Liver (tissue), 9 donors: ENCODE data around the gene RHBDF2. TPM values are rescaled to one million over a fixed set of nuclear protein-coding genes. Genes with fewer than 3 reads are reported as not detected.

Source experiments
- DNase-seq: peaks from one replicate; pipeline ENCODE4 v3.0.0-alpha.2; 2017; ENCODE audit warnings: low spot score
- H3K27ac ChIP-seq, 2 donors: one replicate each; pipeline ENCODE4 v1.7.0; 2013; ENCODE audit warnings: inconsistent platforms in 2 of 2, low read length in 2 of 2, control low read depth in 1 of 2, low read depth in 1 of 2, mild to moderate bottlenecking in 1 of 2
- H3K27me3 ChIP-seq, 4 donors: one replicate each; pipeline versions ENCODE4 v1.6.1 to v1.7.0; 2013; ENCODE audit warnings: low read length in 3 of 4, inconsistent platforms in 1 of 4, mild to moderate bottlenecking in 1 of 4, moderate library complexity in 1 of 4; ENCODE audit not compliant: control insufficient read depth in 4 of 4, insufficient read depth in 4 of 4
- H3K36me3 ChIP-seq, 4 donors: one replicate each; pipeline versions ENCODE4 v1.6.1 to v1.7.0; 2013; ENCODE audit warnings: low read length in 3 of 4, mild to moderate bottlenecking in 3 of 4, low read depth in 1 of 4, moderate library complexity in 1 of 4; ENCODE audit not compliant: control insufficient read depth in 4 of 4, insufficient read depth in 3 of 4
- H3K4me1 ChIP-seq, 4 donors: one replicate each; pipeline versions ENCODE4 v1.6.1 to v1.7.0; 2013; ENCODE audit warnings: low read length in 3 of 4, mild to moderate bottlenecking in 3 of 4, moderate library complexity in 1 of 4; ENCODE audit not compliant: control insufficient read depth in 4 of 4, insufficient read depth in 4 of 4
- H3K4me3 ChIP-seq, 3 donors: one replicate each; pipeline versions ENCODE4 v1.6.1 to v1.7.0; 2013; ENCODE audit warnings: low read length in 3 of 3, control low read depth in 1 of 3, low read depth in 1 of 3, mild to moderate bottlenecking in 1 of 3
- H3K9ac ChIP-seq, 2 donors: one replicate each; pipeline ENCODE4 v1.7.0; 2013; ENCODE audit warnings: low read length in 2 of 2, mild to moderate bottlenecking in 2 of 2, moderate library complexity in 2 of 2, control low read depth in 1 of 2, low read depth in 1 of 2
- H3K9me3 ChIP-seq, 4 donors: one replicate each; pipeline versions ENCODE4 v1.6.1 to v1.7.0; 2013; ENCODE audit warnings: low read length in 3 of 4; ENCODE audit not compliant: control insufficient read depth in 4 of 4
- CTCF ChIP-seq: fragments of 150-350 bp; IDR thresholded peaks from 2 replicates; pipeline ENCODE4 v1.5.1; 2017; ENCODE audit warnings: improper control_type of control experiment, low read depth, low read length; ENCODE audit not compliant: missing input control
- EGR1 ChIP-seq, 2 donors: IDR thresholded peaks; 2 replicates each; pipeline ENCODE4 v1.6.1; 2016 to 2018; ENCODE audit warnings: antibody characterized with exemption in 2 of 2, low read depth in 2 of 2
- FOXA1 ChIP-seq: IDR thresholded peaks from 2 replicates; pipeline ENCODE4 v1.6.1; 2016; ENCODE audit warnings: antibody characterized with exemption
- FOXA2 ChIP-seq: IDR thresholded peaks from 2 replicates; pipeline ENCODE4 v1.6.1; 2016; ENCODE audit warnings: antibody characterized with exemption
- GABPA ChIP-seq, 2 donors: IDR thresholded peaks in 1 of 2; conservative IDR thresholded peaks in 1 of 2; 2 replicates each; pipeline ENCODE4 v1.6.1; 2016; ENCODE audit warnings: antibody characterized with exemption in 2 of 2, mild to moderate bottlenecking in 1 of 2, moderate library complexity in 1 of 2
- HNF4A ChIP-seq, 2 donors: conservative IDR thresholded peaks; 2 replicates each; pipeline ENCODE4 v1.6.1; 2016; ENCODE audit warnings: antibody characterized with exemption in 2 of 2, mild to moderate bottlenecking in 2 of 2
- HNF4G ChIP-seq: IDR thresholded peaks from 2 replicates; pipeline ENCODE4 v1.6.1; 2016; ENCODE audit warnings: antibody characterized with exemption
- JUND ChIP-seq, 2 donors: IDR thresholded peaks; 2 replicates each; pipeline ENCODE4 v1.6.1; 2016; ENCODE audit warnings: antibody characterized with exemption in 2 of 2
- NR2F2 ChIP-seq: IDR thresholded peaks from 2 replicates; pipeline ENCODE4 v1.6.1; 2016; ENCODE audit warnings: antibody characterized with exemption
- RAD21 ChIP-seq, 2 donors: IDR thresholded peaks; 2 replicates each; pipeline ENCODE4 v1.6.1; 2016; ENCODE audit warnings: antibody characterized with exemption in 2 of 2, mild to moderate bottlenecking in 2 of 2
- RXRA ChIP-seq, 2 donors: IDR thresholded peaks; 2 replicates each; pipeline ENCODE4 v1.6.1; 2017 to 2018; ENCODE audit warnings: antibody characterized with exemption in 2 of 2, mild to moderate bottlenecking in 1 of 2
- SP1 ChIP-seq: IDR thresholded peaks from 2 replicates; pipeline ENCODE4 v1.6.1; 2018; ENCODE audit warnings: antibody characterized with exemption, mild to moderate bottlenecking
- TAF1 ChIP-seq: conservative IDR thresholded peaks from 2 replicates; pipeline ENCODE4 v1.6.1; 2016; ENCODE audit warnings: antibody characterized with exemption, mild to moderate bottlenecking
- YY1 ChIP-seq: IDR thresholded peaks from 2 replicates; pipeline ENCODE4 v1.6.1; 2016; ENCODE audit warnings: antibody characterized with exemption, mild to moderate bottlenecking
- WGBS: extraction: QIAGEN DNeasy Blood & Tissue Kit; methylation state at CpG from one replicate; pipeline ENCODE4 v1.1.7; 2013; 5-methylcytosine and 5-hydroxymethylcytosine counted together
- polyA plus RNA-seq, 2 donors: library from polyadenylated mRNA; stranded (reverse) in 1 of 2; unstranded in 1 of 2; fragments of 200-250 nt in 1 of 2; fragments of >200 nt in 1 of 2; fragmentation: Nextera tagmentation in 1 of 2; extraction: Ambion mirVana in 1 of 2; gene quantifications; one replicate each; pipeline versions ENCODE4 v1.2.1 to v1.2.3, GENCODE V29; 2013 to 2015
- total RNA-seq, 2 donors: library from RNA; depleted of rRNA; stranded (reverse); fragments of >200 nt; gene quantifications; one replicate each; pipeline ENCODE4 v1.2.3, GENCODE V29; 2014
- TF ChIP-seq, protein P1 (sequence below): IDR thresholded peaks from 2 replicates; pipeline ENCODE4 v1.6.1; 2016; ENCODE audit warnings: antibody characterized with exemption
- TF ChIP-seq, protein P2 (sequence below): IDR thresholded peaks from 2 replicates; pipeline ENCODE4 v1.6.1; 2016; ENCODE audit warnings: antibody characterized with exemption
- TF ChIP-seq, protein P3 (sequence below): IDR thresholded peaks from 2 replicates; pipeline ENCODE4 v1.6.1; 2016; ENCODE audit warnings: antibody characterized with exemption
- donor health status: healthy.
- donor health status: healthy.
- donor health status: healthy.
- donor health status: healthy.
- donor health status: healthy.

RHBDF2 gene
- total and polyA plus RNA-seq, 4 donors: 2.9 to 6.7 (median 4.6) TPM

- no peaks in the 10 kb centered on the region for H3K27me3 ChIP-seq
- H3K36me3 ChIP-seq: no peaks in the 10 kb centered on the region
- no peak overlapping the region for H3K4me3 ChIP-seq
- TF ChIP-seq, protein P1, sequence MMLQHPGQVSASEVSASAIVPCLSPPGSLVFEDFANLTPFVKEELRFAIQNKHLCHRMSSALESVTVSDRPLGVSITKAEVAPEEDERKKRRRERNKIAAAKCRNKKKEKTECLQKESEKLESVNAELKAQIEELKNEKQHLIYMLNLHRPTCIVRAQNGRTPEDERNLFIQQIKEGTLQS: no peak
- no peak for TF ChIP-seq SP1
- TF ChIP-seq RAD21 (IDR thresholded peaks at IDR 0.05): no peak
- no peak overlapping the region for H3K27ac ChIP-seq
- no peak overlapping the region for H3K9ac ChIP-seq
- no peaks in the 10 kb centered on the region for H3K9me3 ChIP-seq
- WGBS: 85% methylated on average over 8 of the region's 8 CpGs
- peaks cover 7 to 39% (median 24%) of the 10 kb centered on the region in 4 donors for H3K4me1 ChIP-seq
- DNase-seq: no peak
Observed at GRCh38 chr17:76502341-76503211, 1.4 kb upstream of the RHBDF2 start.

- Histone ChIP-seq H3K9me3 (no peaks in the 10 kb centered on the region), H3K27me3 (no peaks in the 10 kb centered on the region), H3K27ac (peak overlapping the region; percentile 56 to 64), H3K36me3 (no peaks in the 10 kb centered on the region), H3K4me3 (no peak overlapping the region), H3K9ac (no peak overlapping the region), H3K4me1 (peaks cover 10 to 44% (median 24%) of the 10 kb centered on the region in 4 donors)
- no peak for DNase-seq
- no peak for TF ChIP-seq TAF1
- TF ChIP-seq RAD21 (IDR thresholded peaks at IDR 0.05): no peak
- no peak for TF ChIP-seq GABPA (IDR thresholded peaks at IDR 0.05 in 1 of 2, conservative IDR thresholded peaks at IDR 0.05 in 1 of 2)
- no peak for TF ChIP-seq NR2F2
- no peak for TF ChIP-seq SP1
- TF ChIP-seq, protein P1: no peak
- TF ChIP-seq CTCF: no peak
- TF ChIP-seq EGR1 (IDR thresholded peaks at IDR 0.05; ENCODE audit: low read depth in 2 of 2): no peak
- no peak for TF ChIP-seq YY1
- TF ChIP-seq, protein P2, sequence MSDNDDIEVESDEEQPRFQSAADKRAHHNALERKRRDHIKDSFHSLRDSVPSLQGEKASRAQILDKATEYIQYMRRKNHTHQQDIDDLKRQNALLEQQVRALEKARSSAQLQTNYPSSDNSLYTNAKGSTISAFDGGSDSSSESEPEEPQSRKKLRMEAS: no peak
- TF ChIP-seq FOXA1: no peak
- TF ChIP-seq, protein P3, sequence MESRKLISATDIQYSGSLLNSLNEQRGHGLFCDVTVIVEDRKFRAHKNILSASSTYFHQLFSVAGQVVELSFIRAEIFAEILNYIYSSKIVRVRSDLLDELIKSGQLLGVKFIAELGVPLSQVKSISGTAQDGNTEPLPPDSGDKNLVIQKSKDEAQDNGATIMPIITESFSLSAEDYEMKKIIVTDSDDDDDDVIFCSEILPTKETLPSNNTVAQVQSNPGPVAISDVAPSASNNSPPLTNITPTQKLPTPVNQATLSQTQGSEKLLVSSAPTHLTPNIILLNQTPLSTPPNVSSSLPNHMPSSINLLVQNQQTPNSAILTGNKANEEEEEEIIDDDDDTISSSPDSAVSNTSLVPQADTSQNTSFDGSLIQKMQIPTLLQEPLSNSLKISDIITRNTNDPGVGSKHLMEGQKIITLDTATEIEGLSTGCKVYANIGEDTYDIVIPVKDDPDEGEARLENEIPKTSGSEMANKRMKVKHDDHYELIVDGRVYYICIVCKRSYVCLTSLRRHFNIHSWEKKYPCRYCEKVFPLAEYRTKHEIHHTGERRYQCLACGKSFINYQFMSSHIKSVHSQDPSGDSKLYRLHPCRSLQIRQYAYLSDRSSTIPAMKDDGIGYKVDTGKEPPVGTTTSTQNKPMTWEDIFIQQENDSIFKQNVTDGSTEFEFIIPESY: no peak
- TF ChIP-seq HNF4G: no peak
- TF ChIP-seq JUND (IDR thresholded peaks at IDR 0.05): no peak
- TF ChIP-seq HNF4A (conservative IDR thresholded peaks at IDR 0.05): no peak
- no peak for TF ChIP-seq FOXA2
- no peak for TF ChIP-seq RXRA (IDR thresholded peaks at IDR 0.05)
- WGBS: 85% methylated on average over 11 of the region's 11 CpGs
Observed at GRCh38 chr17:76501827-76502307, 644 bp upstream of the RHBDF2 start.
